SK-N-SH (cell line): Measurements from ENCODE around the gene LENG8. TPM values are rescaled to one million over a fixed set of nuclear protein-coding genes. Genes with fewer than 3 reads are reported as not detected.

ENCODE experiments used
- CTCF ChIA-PET: fragments of 300-600, 350-600 bp; formaldehyde crosslinking; extraction: SDS; loops from one replicate; lab custom pipeline; 2021; lab: Yijun Ruan, JAX
- POLR2A ChIA-PET: fragments of 350-600 bp; sonication (Branson Sonifier 250); formaldehyde crosslinking; extraction: SDS; loops from one replicate; lab custom pipeline; 2020; ENCODE audit warnings: antibody characterized with exemption, inconsistent platforms; lab: Yijun Ruan, JAX
- DNase-seq: peaks from one replicate; pipeline ENCODE4 v3.0.0; 2012
- H2AFZ ChIP-seq: fragments of 200-600 bp; sonication (generic); 2 replicates; pipeline ENCODE4 v1.8.1; 2016; ENCODE audit warnings: antibody characterized with exemption, mild to moderate bottlenecking, low read depth
- H3F3A ChIP-seq: fragments of 200-600 bp; sonication (generic); replicated peaks from 2 replicates; pipeline ENCODE3; 2016; ENCODE audit warnings: antibody characterized with exemption, mild to moderate bottlenecking; ENCODE audit not compliant: insufficient read depth
- H3K27ac ChIP-seq, 2 experiments: fragments of 200-500 bp in 1 of 2; fragments of 200-600 bp in 1 of 2; sonication (Bioruptor generic) in 1 of 2; sonication (generic), shearing (Covaris generic) in 1 of 2; 2 replicates each; pipeline versions ENCODE4 v1.5.1 to v1.6.1; 2014 to 2016; ENCODE audit warnings: low read depth in 2 of 2, inconsistent platforms in 1 of 2, low read length in 1 of 2, mild to moderate bottlenecking in 1 of 2, mixed read lengths in 1 of 2
- H3K27me3 ChIP-seq: fragments of 200-600 bp; sonication (generic), shearing (Covaris generic); 2 replicates; pipeline ENCODE4 v1.6.1; 2016; ENCODE audit warnings: mixed run types; ENCODE audit not compliant: insufficient read depth
- H3K36me3 ChIP-seq, 2 experiments: fragments of 200-500 bp in 1 of 2; fragments of 200-600 bp in 1 of 2; sonication (Bioruptor generic) in 1 of 2; sonication (generic) in 1 of 2; replicated peaks in 1 of 2; 2 replicates each; pipeline versions ENCODE3 to v1.5.1; 2014 to 2016; ENCODE audit warnings: low read length in 1 of 2, mild to moderate bottlenecking in 1 of 2; ENCODE audit not compliant: insufficient read depth in 2 of 2, control insufficient read depth in 1 of 2
- H3K4me1 ChIP-seq, 2 experiments: fragments of 200-500 bp in 1 of 2; fragments of 200-600 bp in 1 of 2; sonication (Bioruptor generic) in 1 of 2; sonication (generic), shearing (Covaris generic) in 1 of 2; 2 replicates each; pipeline versions ENCODE4 v1.5.1 to v1.6.1; 2014 to 2016; ENCODE audit warnings: low read depth in 1 of 2, low read length in 1 of 2, mixed run types in 1 of 2; ENCODE audit not compliant: insufficient read depth in 2 of 2, control insufficient read depth in 1 of 2
- H3K4me2 ChIP-seq: fragments of 200-600 bp; sonication (generic), shearing (Covaris generic); 2 replicates; pipeline ENCODE4 v1.6.1; 2017; ENCODE audit warnings: mixed run types
- H3K4me3 ChIP-seq, 2 experiments: fragments of 200-500 bp in 1 of 2; fragments of 200-600 bp in 1 of 2; sonication (Bioruptor generic) in 1 of 2; sonication (generic), shearing (Covaris generic) in 1 of 2; 2 replicates each; pipeline versions ENCODE4 v1.5.1 to v1.8.1; 2014 to 2016; ENCODE audit warnings: low read depth in 2 of 2, inconsistent platforms in 1 of 2, low read length in 1 of 2, mild to moderate bottlenecking in 1 of 2, mixed read lengths in 1 of 2, moderate library complexity in 1 of 2
- H3K79me2 ChIP-seq: fragments of 200-600 bp; sonication (generic); 2 replicates; pipeline ENCODE4 v1.8.1; 2017; ENCODE audit warnings: mild to moderate bottlenecking; ENCODE audit not compliant: insufficient read depth
- H3K9ac ChIP-seq: fragments of 200-600 bp; sonication (generic); 2 replicates; pipeline ENCODE4 v1.6.1; 2017; ENCODE audit warnings: mixed run types
- H3K9me2 ChIP-seq: fragments of 200-600 bp; sonication (generic); 2 replicates; pipeline ENCODE4 v1.6.1; 2017; ENCODE audit warnings: mixed run types
- H3K9me3 ChIP-seq: fragments of 200-600 bp; sonication (generic); 2 replicates; pipeline ENCODE4 v1.6.1; 2017; ENCODE audit warnings: mixed run types, mild to moderate bottlenecking, moderate library complexity
- H4K20me1 ChIP-seq: fragments of 200-600 bp; sonication (generic); 2 replicates; pipeline ENCODE4 v1.6.1; 2017; ENCODE audit warnings: mild to moderate bottlenecking, mixed run types; ENCODE audit not compliant: insufficient read depth
- ELF1 ChIP-seq: IDR thresholded peaks from 2 replicates; pipeline ENCODE4 v1.4.0; 2012
- EZH2phosphoT487 ChIP-seq: fragments of 200-600 bp; sonication (generic); IDR thresholded peaks from 2 replicates; pipeline ENCODE4 v1.6.1; 2017; ENCODE audit warnings: low read depth, mixed run types, mild to moderate bottlenecking, antibody characterized with exemption, moderate library complexity, borderline replicate concordance
- FOSL2 ChIP-seq: IDR thresholded peaks from 2 replicates; pipeline ENCODE4 v1.4.0; 2012; ENCODE audit warnings: low read depth, mild to moderate bottlenecking, moderate library complexity, borderline replicate concordance
- FOXJ3 ChIP-seq: sonication (generic); formaldehyde crosslinking; IDR thresholded peaks from 2 replicates; pipeline ENCODE4 v1.5.1; 2020; ENCODE audit warnings: mild to moderate bottlenecking, missing genetic modification reagents
- GABPA ChIP-seq: IDR thresholded peaks from 2 replicates; pipeline ENCODE4 v1.4.0; 2012; ENCODE audit warnings: low read depth, mild to moderate bottlenecking
- GATA2 ChIP-seq: sonication (generic); formaldehyde crosslinking; IDR thresholded peaks from 2 replicates; pipeline ENCODE4 v1.5.0; 2020; ENCODE audit warnings: mild to moderate bottlenecking, missing genetic modification reagents
- JUND ChIP-seq: IDR thresholded peaks from 2 replicates; pipeline ENCODE4 v1.4.0; 2012
- NRF1 ChIP-seq: IDR thresholded peaks from 2 replicates; pipeline ENCODE4 v1.6.1; 2012; ENCODE audit warnings: low read depth, mild to moderate bottlenecking, low read length
- PBX3 ChIP-seq: IDR thresholded peaks from 2 replicates; pipeline ENCODE4; 2012
- POLR2AphosphoS5 ChIP-seq: IDR thresholded peaks from 2 replicates; pipeline ENCODE4 v1.6.1; 2012; ENCODE audit warnings: low read depth, low read length
- RAD21 ChIP-seq: IDR thresholded peaks from 2 replicates; pipeline ENCODE4 v1.6.1; 2012; ENCODE audit warnings: mild to moderate bottlenecking, low read length
- RFX5 ChIP-seq: IDR thresholded peaks from 2 replicates; pipeline ENCODE4 v1.6.1; 2012; ENCODE audit warnings: mild to moderate bottlenecking, improper control_type of control experiment, low read length
- RXRA ChIP-seq: IDR thresholded peaks from 2 replicates; pipeline ENCODE4 v1.4.0; 2012; ENCODE audit warnings: low read depth, mild to moderate bottlenecking, borderline replicate concordance
- SIN3A ChIP-seq: IDR thresholded peaks from 2 replicates; pipeline ENCODE4 v1.6.1; 2012; ENCODE audit warnings: low read depth, mild to moderate bottlenecking, low read length, moderate library complexity, borderline replicate concordance
- SMC3 ChIP-seq: IDR thresholded peaks from 2 replicates; pipeline ENCODE4 v1.6.1; 2012; ENCODE audit warnings: low read depth, low read length, improper control_type of control experiment
- TCF12 ChIP-seq: IDR thresholded peaks from 2 replicates; pipeline ENCODE4 v1.4.0; 2012
- USF1 ChIP-seq: IDR thresholded peaks from 2 replicates; pipeline ENCODE4 v1.4.0; 2012; ENCODE audit warnings: low read depth, borderline replicate concordance
- USF2 ChIP-seq: fragments of 150-350 bp; IDR thresholded peaks from 2 replicates; pipeline ENCODE4 v1.6.1; 2017; ENCODE audit warnings: antibody characterized with exemption, low read length, low read depth, borderline replicate concordance
- WGBS: methylation state at CpG from one replicate; pipeline ENCODE4 v1.1.6; 2017; ENCODE audit warnings: low lambda C conversion rate; 5-methylcytosine and 5-hydroxymethylcytosine counted together
- polyA plus RNA-seq, 3 experiments: library from polyadenylated mRNA; depleted of rRNA; stranded (reverse); fragments of >200 nt; gene quantifications; 2 replicates each; pipeline ENCODE4 v1.2.3, GENCODE V29; 2012
- TF ChIP-seq, protein P1 (sequence below): IDR thresholded peaks from 2 replicates; pipeline ENCODE4 v1.4.0; 2012; ENCODE audit warnings: low read depth

Gene LENG8
- polyA plus RNA-seq, 1 of the 3 experiments (the other 2 are of a cell fraction), result 84.0 TPM

GRCh38 chr19:54451331-54451871 lies 2.4 kb downstream of the LENG8 start:
- H3K4me3 ChIP-seq, result no peak overlapping the region
- no peaks in the 10 kb centered on the region for H3K9me3 ChIP-seq
- peak overlapping the region; percentile 100 for H3K4me2 ChIP-seq
- H3K4me1 ChIP-seq, result peaks cover 14 to 17% of the 10 kb centered on the region in 2 experiments; a peak in 2 of 4 replicates
- ChIA-PET POLR2A (no interaction called here), CTCF (interaction anchor here (1.2 to 1.8 kb wide), 3 partner anchors 9 to 29 kb away, joined by 3 to 6 read pairs (median 3); no protein-coding TSS in a partner anchor)
- peak overlapping the region; percentile 98 for H3K9ac ChIP-seq
- H3F3A ChIP-seq, result no peaks in the 10 kb centered on the region
- 81% methylated on average over 9 of the region's 9 CpGs for WGBS
- peaks cover 38 to 53% of the 10 kb centered on the region in 2 experiments for H3K36me3 ChIP-seq
- H3K27ac ChIP-seq, result no peak overlapping the region
- H2AFZ ChIP-seq, result no peak overlapping the region
- no peaks in the 10 kb centered on the region for H3K27me3 ChIP-seq
- H4K20me1 ChIP-seq, result peaks cover 61% of the 10 kb centered on the region
- no peak for DNase-seq
- no peaks in the 10 kb centered on the region for H3K9me2 ChIP-seq
- TF ChIP-seq RAD21, result no peak
- no peak for TF ChIP-seq TCF12
- TF ChIP-seq POLR2AphosphoS5, result no peak
- no peak for TF ChIP-seq JUND
- no peak for TF ChIP-seq EZH2phosphoT487
- TF ChIP-seq GATA2, result no peak
- no peak for TF ChIP-seq GABPA
- no peak for TF ChIP-seq RXRA
- TF ChIP-seq, protein P1, sequence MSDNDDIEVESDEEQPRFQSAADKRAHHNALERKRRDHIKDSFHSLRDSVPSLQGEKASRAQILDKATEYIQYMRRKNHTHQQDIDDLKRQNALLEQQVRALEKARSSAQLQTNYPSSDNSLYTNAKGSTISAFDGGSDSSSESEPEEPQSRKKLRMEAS, result no peak
- TF ChIP-seq SIN3A, result no peak
- TF ChIP-seq FOSL2, result no peak
- TF ChIP-seq NRF1, result no peak
- no peak for TF ChIP-seq ELF1
- TF ChIP-seq FOXJ3 (CRISPR knock-in tag), result no peak
- TF ChIP-seq USF2, result no peak
- no peak for TF ChIP-seq PBX3
- TF ChIP-seq USF1, result no peak
- no peak for TF ChIP-seq SMC3
- TF ChIP-seq RFX5, result no peak
- TF ChIP-seq, all 33 proteins: peak for 0
- peaks cover 79% of the 10 kb centered on the region for H3K79me2 ChIP-seq
